Esophagus muscularis mucosa (tissue), 4 donors: ENCODE data around the gene API5. TPM values are rescaled to one million over a fixed set of nuclear protein-coding genes. Genes with fewer than 3 reads are reported as not detected.

Experiments
- DNase-seq: peaks from one replicate; pipeline ENCODE4 v3.0.0-alpha.2; 2017; ENCODE audit errors: extremely low spot score
- H3K27ac ChIP-seq, 4 donors: fragments of 200-600 bp; sonication (generic); replicated peaks in 1 of 4; 1 replicate in 3 of 4; 2 replicates in 1 of 4; pipeline ENCODE4 v1.5.1; 2016 to 2019; ENCODE audit warnings: mild to moderate bottlenecking in 1 of 4
- H3K27me3 ChIP-seq, 4 donors: fragments of 200-600 bp; sonication (generic); one replicate each; pipeline versions ENCODE4 v1.5.1 to v1.6.0; 2016 to 2019
- H3K36me3 ChIP-seq, 4 donors: fragments of 200-600 bp; sonication (generic); one replicate each; pipeline ENCODE4 v1.5.1; 2016 to 2019
- H3K4me1 ChIP-seq, 4 donors: fragments of 200-600 bp; sonication (generic); one replicate each; pipeline ENCODE4 v1.5.1; 2016 to 2019
- H3K4me3 ChIP-seq, 4 donors: fragments of 200-600 bp; sonication (generic); 1 replicate in 2 of 4; 2 replicates in 2 of 4; pipeline ENCODE4 v1.5.1; 2016 to 2019; ENCODE audit warnings: mild to moderate bottlenecking in 4 of 4, moderate library complexity in 1 of 4
- H3K9me3 ChIP-seq, 4 donors: fragments of 200-600 bp; sonication (generic); 1 replicate in 3 of 4; 2 replicates in 1 of 4; pipeline ENCODE4 v1.5.1; 2016 to 2019
- EP300 ChIP-seq: sonication (generic); formaldehyde crosslinking; IDR thresholded peaks from one replicate; pipeline ENCODE4 v1.6.1; 2017; ENCODE audit warnings: antibody characterized with exemption
- POLR2A ChIP-seq: fragments of 450-650 bp; IDR thresholded peaks from one replicate; pipeline ENCODE4 v1.6.1; 2017; ENCODE audit warnings: antibody characterized with exemption, moderate library complexity, mild to moderate bottlenecking, low read depth
- POLR2AphosphoS5 ChIP-seq, 2 donors: sonication (generic); formaldehyde crosslinking; IDR thresholded peaks; one replicate each; pipeline ENCODE4 v1.6.1; 2017; ENCODE audit warnings: antibody characterized with exemption in 2 of 2
- WGBS: methylation state at CpG from one replicate; pipeline ENCODE4 v1.1.5; 2018; 5-methylcytosine and 5-hydroxymethylcytosine counted together
- intact Hi-C: fragments of 100-400 bp; cut with DNase I; formaldehyde crosslinking; loops from one replicate; pipeline ENCODE4 v1.15.1; 2023
- total RNA-seq, 4 donors: library from RNA; depleted of rRNA; stranded (reverse); fragments of >200 nt; gene quantifications; one replicate each; pipeline versions ENCODE4 v1.1.0 to v1.2.1, GENCODE V29; 2016
- TF ChIP-seq, protein P1 (sequence below), 3 experiments: fragments of 200-600 bp in 2 of 3; fragments of 450-650 bp in 1 of 3; sonication (generic) in 2 of 3; IDR thresholded peaks; one replicate each; pipeline ENCODE4 v1.5.1; 2017 to 2019; ENCODE audit warnings: antibody characterized with exemption in 3 of 3, mild to moderate bottlenecking in 2 of 3, moderate library complexity in 1 of 3

Gene API5
- total RNA-seq, 4 donors from 2014 or later: 84.4 to 105 (median 91.9) TPM

DNA sequence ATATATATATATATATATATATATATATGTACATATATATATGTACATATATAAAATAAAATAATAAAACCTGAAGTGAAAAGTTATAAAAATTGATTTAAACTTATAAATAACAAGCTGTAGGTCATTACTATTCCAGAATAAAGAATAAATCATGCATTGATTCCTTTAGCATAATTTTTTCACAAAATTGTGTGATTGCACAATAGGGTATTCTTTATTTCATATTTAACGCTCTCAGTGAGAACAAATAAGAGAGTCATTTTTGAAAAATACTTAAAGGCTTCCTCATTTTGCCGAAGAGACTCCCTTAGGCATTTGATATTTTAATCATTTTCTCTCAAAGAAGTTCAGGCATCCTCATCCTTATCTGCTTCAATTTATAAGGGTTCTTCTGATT is 41.3 kb upstream of the API5 start:
- WGBS: 87% methylated on average over 2 of the region's 2 CpGs
- intact Hi-C loops: no loop called here
- Histone ChIP-seq H3K4me1 (peaks cover 0 to 20% (median 10%) of the 10 kb centered on the region in 4 donors), H3K9me3 (no peaks in the 10 kb centered on the region), H3K27me3 (peaks cover 0 to 6% (median 0%) of the 10 kb centered on the region in 4 donors), H3K27ac (no peak overlapping the region), H3K36me3 (no peaks in the 10 kb centered on the region), H3K4me3 (no peak overlapping the region)
- no peak for DNase-seq
- TF ChIP-seq POLR2A (no peak), POLR2AphosphoS5 (IDR thresholded peaks at IDR 0.05) (no peak), EP300 (no peak)
- TF ChIP-seq, protein P1, sequence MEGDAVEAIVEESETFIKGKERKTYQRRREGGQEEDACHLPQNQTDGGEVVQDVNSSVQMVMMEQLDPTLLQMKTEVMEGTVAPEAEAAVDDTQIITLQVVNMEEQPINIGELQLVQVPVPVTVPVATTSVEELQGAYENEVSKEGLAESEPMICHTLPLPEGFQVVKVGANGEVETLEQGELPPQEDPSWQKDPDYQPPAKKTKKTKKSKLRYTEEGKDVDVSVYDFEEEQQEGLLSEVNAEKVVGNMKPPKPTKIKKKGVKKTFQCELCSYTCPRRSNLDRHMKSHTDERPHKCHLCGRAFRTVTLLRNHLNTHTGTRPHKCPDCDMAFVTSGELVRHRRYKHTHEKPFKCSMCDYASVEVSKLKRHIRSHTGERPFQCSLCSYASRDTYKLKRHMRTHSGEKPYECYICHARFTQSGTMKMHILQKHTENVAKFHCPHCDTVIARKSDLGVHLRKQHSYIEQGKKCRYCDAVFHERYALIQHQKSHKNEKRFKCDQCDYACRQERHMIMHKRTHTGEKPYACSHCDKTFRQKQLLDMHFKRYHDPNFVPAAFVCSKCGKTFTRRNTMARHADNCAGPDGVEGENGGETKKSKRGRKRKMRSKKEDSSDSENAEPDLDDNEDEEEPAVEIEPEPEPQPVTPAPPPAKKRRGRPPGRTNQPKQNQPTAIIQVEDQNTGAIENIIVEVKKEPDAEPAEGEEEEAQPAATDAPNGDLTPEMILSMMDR (IDR thresholded peaks at IDR 0.05): no peak

DNA sequence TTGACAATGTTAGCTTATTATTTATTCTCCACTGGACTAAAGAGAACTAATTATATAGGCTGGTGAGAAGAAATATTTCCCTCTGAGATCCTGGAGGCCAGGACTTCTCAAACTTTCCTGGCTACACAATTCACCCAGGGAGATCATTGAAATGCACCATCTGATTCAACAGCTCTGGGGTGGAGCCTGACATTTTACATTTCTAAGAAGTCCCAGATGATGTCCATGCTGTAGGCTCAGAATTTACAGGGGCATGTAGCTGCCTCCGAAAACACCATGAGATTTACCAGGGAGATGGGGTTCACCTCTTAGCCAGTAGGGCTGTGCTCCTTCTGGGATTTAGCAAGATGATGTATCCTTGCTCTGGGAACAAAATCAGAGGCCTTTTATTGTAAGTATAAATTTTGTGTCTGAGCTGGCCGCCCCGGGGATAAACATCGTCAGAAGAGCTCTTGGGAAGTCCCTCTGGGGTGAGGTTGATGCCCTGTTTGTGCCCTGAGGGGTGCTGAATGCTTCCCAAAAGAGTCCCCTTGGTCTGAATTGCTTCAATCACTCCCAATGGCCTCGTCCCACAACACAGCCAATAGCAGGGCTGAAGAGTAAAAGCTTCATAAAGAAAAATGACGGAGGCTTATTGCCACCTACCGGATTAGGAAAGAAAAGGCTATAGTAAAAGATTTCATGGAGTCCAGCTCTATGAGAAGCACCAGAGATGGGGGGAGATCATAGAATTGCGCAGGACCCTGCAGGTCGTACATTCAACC is 33.4 kb upstream of the API5 start:
- H3K4me3 ChIP-seq: no peak overlapping the region
- H3K27me3 ChIP-seq: peaks cover 0 to 31% (median 2%) of the 10 kb centered on the region in 4 donors
- H3K27ac ChIP-seq: no peak overlapping the region
- H3K4me1 ChIP-seq: peaks cover 0 to 6% (median 0%) of the 10 kb centered on the region in 4 donors
- WGBS: 45% methylated on average over 9 of the region's 9 CpGs
- no peaks in the 10 kb centered on the region for H3K9me3 ChIP-seq
- H3K36me3 ChIP-seq: no peaks in the 10 kb centered on the region
- intact Hi-C loops: no loop called here
- TF ChIP-seq EP300: no peak
- no peak for TF ChIP-seq POLR2A
- TF ChIP-seq, protein P1 (IDR thresholded peaks at IDR 0.05): peak in 2 of 3 experiments; percentile 8 to 12
- TF ChIP-seq POLR2AphosphoS5 (IDR thresholded peaks at IDR 0.05): no peak
- peak; percentile 39 for DNase-seq

GRCh38 chr11:43282607-43283440 is 29.0 kb upstream of the API5 start:
- intact Hi-C loops: no loop called here
- Histone ChIP-seq H3K4me3 (no peak overlapping the region), H3K36me3 (no peaks in the 10 kb centered on the region), H3K27me3 (peaks cover 0 to 47% (median 2%) of the 10 kb centered on the region in 4 donors), H3K27ac (no peak overlapping the region), H3K4me1 (peaks cover 0 to 6% (median 0%) of the 10 kb centered on the region in 4 donors), H3K9me3 (no peaks in the 10 kb centered on the region)
- 17% methylated on average over 19 of the region's 19 CpGs for WGBS
- peak; percentile 60 for DNase-seq
- TF ChIP-seq EP300 (no peak), POLR2AphosphoS5 (IDR thresholded peaks at IDR 0.05) (no peak), POLR2A (no peak)
- TF ChIP-seq, protein P1 (IDR thresholded peaks at IDR 0.05): peak; percentile 62 to 90 (median 74)

DNA sequence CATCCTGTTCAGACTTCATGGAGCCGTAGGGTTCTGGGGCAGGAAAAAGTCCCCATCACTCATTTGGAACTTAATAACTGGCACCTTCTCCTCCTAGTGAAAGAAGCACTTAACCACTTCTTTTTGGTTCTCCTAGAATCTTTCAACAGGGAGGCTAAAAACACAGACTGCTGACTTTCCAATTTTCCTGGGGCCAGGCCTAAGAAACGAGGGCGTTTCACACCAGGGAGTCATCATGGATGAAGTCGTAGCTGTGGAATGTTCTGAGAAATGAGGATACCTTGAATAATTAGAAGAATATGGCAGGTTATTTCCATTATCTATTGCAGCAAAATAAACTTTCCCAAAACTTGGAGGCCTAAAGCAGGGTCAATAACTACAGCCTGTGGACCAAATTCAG is 26.0 kb upstream of the API5 start:
- no peak for TF ChIP-seq POLR2A
- TF ChIP-seq POLR2AphosphoS5 (IDR thresholded peaks at IDR 0.05): no peak
- TF ChIP-seq EP300: no peak
- TF ChIP-seq, protein P1 (IDR thresholded peaks at IDR 0.05): no peak
- H3K4me1 ChIP-seq: peaks cover 0 to 6% (median 0%) of the 10 kb centered on the region in 4 donors
- DNase-seq: peak; percentile 64
- H3K4me3 ChIP-seq: no peak overlapping the region
- intact Hi-C loops: no loop called here
- H3K9me3 ChIP-seq: no peaks in the 10 kb centered on the region
- H3K27ac ChIP-seq: no peak overlapping the region
- H3K27me3 ChIP-seq: peaks cover 0 to 33% (median 2%) of the 10 kb centered on the region in 4 donors
- no peaks in the 10 kb centered on the region for H3K36me3 ChIP-seq
- 56% methylated on average over 4 of the region's 4 CpGs for WGBS
